ENCODE results near the gene BTLA. TPM values are rescaled to one million over a fixed set of nuclear protein-coding genes. Genes with fewer than 3 reads are reported as not detected.

BTLA gene
- total RNA-seq, 6 experiments from 2014 or later = not detected

DNA sequence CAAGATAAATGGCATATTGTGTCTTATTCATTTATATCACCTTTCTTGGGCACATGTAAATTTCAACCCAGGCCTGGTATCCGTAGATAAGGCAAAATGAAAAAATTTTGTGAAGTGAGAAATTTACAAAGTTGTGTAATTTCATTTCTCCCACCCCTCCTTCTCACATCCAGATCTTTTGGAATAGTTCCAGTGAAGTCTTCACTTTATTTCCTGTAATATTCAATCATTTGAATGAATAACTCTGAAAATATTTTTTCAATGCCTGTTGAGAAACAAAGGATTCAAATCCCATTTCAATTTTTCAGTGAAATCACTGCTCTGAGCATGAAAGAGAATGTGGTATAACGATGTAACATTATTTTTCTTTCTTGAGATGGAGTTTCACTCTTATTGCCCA lies 53.4 kb downstream of the BTLA start:
- Mint-ChIP-seq H3K4me1 (ENCODE audit: low read depth) (no peaks in the 10 kb centered on the region), H3K9me3 (no peaks in the 10 kb centered on the region), H3K36me3 (ENCODE audit: low read depth) (no peaks in the 10 kb centered on the region), H3K27me3 (ENCODE audit: insufficient read depth) (peaks cover 3% of the 10 kb centered on the region; the same call in 1 of the 2 replicates), H3K4me3 (no peak overlapping the region), H3K27ac (no peak overlapping the region)
- TF ChIP-seq, protein P1, sequence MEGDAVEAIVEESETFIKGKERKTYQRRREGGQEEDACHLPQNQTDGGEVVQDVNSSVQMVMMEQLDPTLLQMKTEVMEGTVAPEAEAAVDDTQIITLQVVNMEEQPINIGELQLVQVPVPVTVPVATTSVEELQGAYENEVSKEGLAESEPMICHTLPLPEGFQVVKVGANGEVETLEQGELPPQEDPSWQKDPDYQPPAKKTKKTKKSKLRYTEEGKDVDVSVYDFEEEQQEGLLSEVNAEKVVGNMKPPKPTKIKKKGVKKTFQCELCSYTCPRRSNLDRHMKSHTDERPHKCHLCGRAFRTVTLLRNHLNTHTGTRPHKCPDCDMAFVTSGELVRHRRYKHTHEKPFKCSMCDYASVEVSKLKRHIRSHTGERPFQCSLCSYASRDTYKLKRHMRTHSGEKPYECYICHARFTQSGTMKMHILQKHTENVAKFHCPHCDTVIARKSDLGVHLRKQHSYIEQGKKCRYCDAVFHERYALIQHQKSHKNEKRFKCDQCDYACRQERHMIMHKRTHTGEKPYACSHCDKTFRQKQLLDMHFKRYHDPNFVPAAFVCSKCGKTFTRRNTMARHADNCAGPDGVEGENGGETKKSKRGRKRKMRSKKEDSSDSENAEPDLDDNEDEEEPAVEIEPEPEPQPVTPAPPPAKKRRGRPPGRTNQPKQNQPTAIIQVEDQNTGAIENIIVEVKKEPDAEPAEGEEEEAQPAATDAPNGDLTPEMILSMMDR (IDR thresholded peaks at IDR 0.05) = no peak
- no peak for DNase-seq

DNA sequence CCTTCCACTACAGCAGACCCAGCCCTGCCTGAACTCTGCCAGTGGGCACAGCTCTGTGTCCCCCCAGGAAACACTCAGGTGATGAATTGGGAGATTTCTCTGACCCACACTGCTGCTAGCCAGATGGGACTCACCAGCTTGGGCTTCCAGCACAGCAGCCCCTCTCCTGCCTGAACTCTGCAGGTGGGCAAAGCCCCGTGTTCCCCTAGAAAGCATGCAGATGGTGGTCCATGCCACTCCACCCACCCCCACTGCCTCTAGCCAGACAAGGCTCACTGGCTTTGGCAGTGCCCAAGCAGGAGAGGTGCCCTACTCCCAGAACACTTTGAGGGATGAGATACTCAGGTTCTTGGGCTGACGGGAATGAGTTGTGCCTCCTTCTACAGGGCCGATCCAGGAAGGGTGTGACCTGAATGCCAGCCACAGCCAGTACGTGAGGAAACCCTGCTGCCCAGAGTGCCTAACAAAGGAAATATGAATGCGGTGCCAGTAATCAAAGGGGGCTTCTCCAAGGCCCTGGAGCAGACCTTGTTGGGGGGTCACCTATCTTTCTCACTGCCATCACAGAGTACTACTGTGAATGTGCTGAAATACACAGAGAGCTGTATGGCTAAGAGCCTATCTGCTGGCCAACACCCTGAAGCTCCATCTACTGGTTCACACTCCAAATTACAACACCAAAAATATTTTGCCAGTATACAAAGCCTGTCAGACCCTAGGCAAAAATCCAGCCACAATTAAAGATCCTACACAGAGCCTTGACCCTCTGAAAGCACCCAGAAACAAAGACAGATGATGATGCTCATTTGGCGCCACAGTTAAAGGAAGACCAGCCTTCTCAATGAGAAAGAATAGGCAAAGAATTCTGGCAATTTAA lies 61.9 kb downstream of the BTLA start:
- H3K4me3 Mint-ChIP-seq = no peak overlapping the region
- TF ChIP-seq, protein P1 (IDR thresholded peaks at IDR 0.05) = peak; percentile 73
- H3K27me3 Mint-ChIP-seq (ENCODE audit: insufficient read depth) = peaks cover 16% of the 10 kb centered on the region
- peaks cover 10% of the 10 kb centered on the region for H3K9me3 Mint-ChIP-seq
- DNase-seq = peak; percentile 49
- peaks cover 5% of the 10 kb centered on the region for H3K36me3 Mint-ChIP-seq (ENCODE audit: low read depth)
- no peaks in the 10 kb centered on the region for H3K4me1 Mint-ChIP-seq (ENCODE audit: low read depth)
- H3K27ac Mint-ChIP-seq = no peak overlapping the region

DNA sequence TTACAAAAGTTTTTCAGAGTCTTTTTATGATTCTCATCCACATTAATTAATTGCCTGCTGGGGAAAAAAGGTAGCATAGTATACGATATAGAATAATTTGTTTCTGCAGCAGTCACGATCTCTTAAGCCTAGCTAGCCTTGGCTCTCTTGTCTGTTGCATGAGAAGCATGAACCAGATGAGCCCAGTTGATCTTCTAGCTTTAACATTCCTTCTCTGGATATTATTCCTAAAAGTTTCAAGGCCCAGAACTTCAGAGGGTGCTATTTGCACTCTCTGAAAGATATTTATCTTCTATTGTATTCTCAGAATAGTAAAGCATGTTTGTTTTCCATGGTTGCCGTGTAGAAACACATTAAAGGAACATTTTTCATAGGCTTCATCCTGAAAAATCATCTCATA lies 69.3 kb downstream of the BTLA start:
- TF ChIP-seq, protein P1 (IDR thresholded peaks at IDR 0.05) = no peak
- Mint-ChIP-seq H3K4me3 (no peak overlapping the region), H3K9me3 (peaks cover 4% of the 10 kb centered on the region; the same call in 1 of the 2 replicates), H3K27ac (no peak overlapping the region), H3K36me3 (ENCODE audit: low read depth) (no peaks in the 10 kb centered on the region), H3K4me1 (ENCODE audit: low read depth) (no peaks in the 10 kb centered on the region), H3K27me3 (ENCODE audit: insufficient read depth) (peaks cover 5% of the 10 kb centered on the region)
- no peak for DNase-seq

DNA sequence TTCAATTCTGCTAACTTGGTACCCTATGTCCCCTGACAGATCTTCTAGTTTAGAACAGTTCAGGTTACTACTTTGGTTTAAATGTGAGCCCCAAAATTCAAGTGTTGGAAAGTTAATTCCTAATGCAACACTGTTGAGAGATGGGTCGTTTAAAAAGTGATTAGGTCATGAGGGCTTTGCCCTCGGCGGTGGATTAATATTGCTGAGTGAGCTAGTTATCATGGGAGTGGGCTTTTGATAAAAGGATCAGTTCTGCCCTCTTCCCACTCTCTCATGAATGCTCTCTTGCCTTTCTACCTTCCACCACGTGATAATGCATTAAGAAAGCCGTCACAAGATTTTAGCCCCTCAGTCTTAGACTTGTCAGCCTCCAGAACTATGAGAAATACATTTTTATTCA lies 72.1 kb downstream of the BTLA start:
- TF ChIP-seq, protein P1 (IDR thresholded peaks at IDR 0.05) = no peak
- H3K36me3 Mint-ChIP-seq (ENCODE audit: low read depth) = no peaks in the 10 kb centered on the region
- peaks cover 5% of the 10 kb centered on the region for H3K27me3 Mint-ChIP-seq (ENCODE audit: insufficient read depth)
- H3K9me3 Mint-ChIP-seq = no peaks in the 10 kb centered on the region
- no peak overlapping the region for H3K4me3 Mint-ChIP-seq
- no peak for DNase-seq
- no peak overlapping the region for H3K27ac Mint-ChIP-seq
- no peaks in the 10 kb centered on the region for H3K4me1 Mint-ChIP-seq (ENCODE audit: low read depth)

DNA sequence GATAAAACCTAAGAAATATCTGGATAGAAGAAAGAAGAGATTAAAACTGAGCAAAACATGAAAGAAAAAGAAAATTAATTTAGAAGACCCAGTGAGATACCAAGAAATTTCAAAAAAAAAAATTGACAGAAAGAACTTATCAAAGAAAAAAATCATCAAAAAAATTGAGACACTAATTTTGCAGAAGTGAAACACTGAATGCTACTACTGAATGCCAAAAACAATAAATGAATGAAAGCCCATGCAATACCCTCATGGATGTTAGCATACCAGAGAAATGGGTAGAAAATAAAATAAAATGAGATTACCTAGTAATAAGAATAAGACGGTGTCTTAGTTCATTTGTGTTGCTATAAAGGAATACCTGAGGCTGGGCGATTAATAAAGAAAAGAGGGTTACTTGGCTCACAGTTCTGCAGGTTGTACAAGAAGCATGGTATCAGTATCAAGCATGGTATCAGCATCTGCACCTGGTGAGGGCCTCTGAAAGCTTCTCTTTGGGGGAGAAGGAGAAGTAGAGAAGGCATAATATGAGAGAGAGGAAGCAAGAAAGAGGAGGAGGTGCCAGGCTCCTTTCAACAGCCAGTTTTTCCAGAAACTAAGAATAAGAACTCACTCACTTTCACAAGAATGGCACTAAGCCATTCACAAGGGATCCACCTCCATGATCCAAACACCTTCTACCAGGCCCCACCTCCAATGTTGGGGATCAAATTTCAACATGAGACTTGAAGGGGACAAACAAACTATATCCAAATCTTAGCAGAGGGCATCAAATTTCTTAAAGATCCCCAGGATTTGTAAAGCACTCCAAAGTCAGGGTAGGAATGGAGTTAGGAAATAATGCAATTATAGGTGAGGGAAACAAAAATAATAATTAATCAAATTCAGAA lies 73.2 kb downstream of the BTLA start:
- Mint-ChIP-seq H3K36me3 (ENCODE audit: low read depth) (no peaks in the 10 kb centered on the region), H3K4me1 (ENCODE audit: low read depth) (no peaks in the 10 kb centered on the region), H3K4me3 (no peak overlapping the region), H3K27me3 (ENCODE audit: insufficient read depth) (peaks cover 5% of the 10 kb centered on the region), H3K27ac (no peak overlapping the region), H3K9me3 (no peaks in the 10 kb centered on the region)
- DNase-seq = no peak
- TF ChIP-seq, protein P1 (IDR thresholded peaks at IDR 0.05) = no peak

Data from HFFc6 (cell line).